ENCODE measurements around the gene ERCC8. TPM values are rescaled to one million over a fixed set of nuclear protein-coding genes. Genes with fewer than 3 reads are reported as not detected.

ERCC8 gene
- total and polyA plus RNA-seq, 2 of the 13 experiments (the other 11 are each of a cell fraction or from before 2014, with no cell fraction given), result 24.4 to 35.2 TPM

GRCh38 chr5:60843936-60844905 lies 100.6 kb downstream of the ERCC8 start, which contains the start of gene ELOVL7 (continued):
- TF ChIP-seq EP300 (IDR thresholded peaks at IDR 0.05; ENCODE audit: low read depth in 2 of 2, low read length in 2 of 2), result no peak
- TF ChIP-seq EP300 (CRISPR knock-in tag; IDR thresholded peaks at IDR 0.05; ENCODE audit: borderline replicate concordance), result no peak
- TF ChIP-seq ZNF564 (CRISPR knock-in tag; IDR thresholded peaks at IDR 0.05), result peak; percentile 51; the same call in 1 of the 2 replicates
- TF ChIP-seq ATF7-NPFF (CRISPR knock-in tag; IDR thresholded peaks at IDR 0.05; ENCODE audit: low read depth), result peak; percentile 71; the same call in 1 of the 2 replicates
- no peak for TF ChIP-seq NCOA5 (CRISPR knock-in tag; IDR thresholded peaks at IDR 0.05)
- TF ChIP-seq ZNF280D (CRISPR knock-in tag; IDR thresholded peaks at IDR 0.05), result 0 out of 2 replicates have a peak, but pooled peaks have one; percentile 35
- TF ChIP-seq TBX2 (CRISPR knock-in tag; IDR thresholded peaks at IDR 0.05; ENCODE audit: borderline replicate concordance), result peak; percentile 44
- no peak for TF ChIP-seq ZNF138 (CRISPR knock-in tag; IDR thresholded peaks at IDR 0.05; ENCODE audit: low read depth)
- TF ChIP-seq RFX3 (CRISPR knock-in tag; IDR thresholded peaks at IDR 0.05), result no peak
- TF ChIP-seq ZNF318 (CRISPR knock-in tag; IDR thresholded peaks at IDR 0.05), result 0 out of 2 replicates have a peak, but pooled peaks have one; percentile 36
- no peak for TF ChIP-seq NCOA2 (CRISPR knock-in tag; IDR thresholded peaks at IDR 0.05)
- peak; percentile 73 for TF ChIP-seq ZNF724P (CRISPR knock-in tag; IDR thresholded peaks at IDR 0.05; ENCODE audit: borderline replicate concordance)
- peak; percentile 65; the same call in 1 of the 2 replicates for TF ChIP-seq ZNF431 (CRISPR knock-in tag; IDR thresholded peaks at IDR 0.05; ENCODE audit: borderline replicate concordance, low read depth)
- no peak for TF ChIP-seq SRSF4 (IDR thresholded peaks at IDR 0.05; ENCODE audit: low read depth, low read length, poor library complexity, severe bottlenecking)
- peak; percentile 59 for TF ChIP-seq TFDP2 (CRISPR knock-in tag; IDR thresholded peaks at IDR 0.05)
